Endothelial cell of coronary artery (primary cell): ENCODE results near the gene CIAPIN1. TPM values are rescaled to one million over a fixed set of nuclear protein-coding genes. Genes with fewer than 3 reads are reported as not detected.

ENCODE experiments used
- total RNA-seq: library from RNA; depleted of rRNA; stranded (reverse); fragments of >200 nt; gene quantifications from 2 replicates; pipeline ENCODE4 v1.2.3, GENCODE V29; 2014

Gene CIAPIN1
- total RNA-seq, result 71.7 and 76.7 TPM in 2 replicates

DNA sequence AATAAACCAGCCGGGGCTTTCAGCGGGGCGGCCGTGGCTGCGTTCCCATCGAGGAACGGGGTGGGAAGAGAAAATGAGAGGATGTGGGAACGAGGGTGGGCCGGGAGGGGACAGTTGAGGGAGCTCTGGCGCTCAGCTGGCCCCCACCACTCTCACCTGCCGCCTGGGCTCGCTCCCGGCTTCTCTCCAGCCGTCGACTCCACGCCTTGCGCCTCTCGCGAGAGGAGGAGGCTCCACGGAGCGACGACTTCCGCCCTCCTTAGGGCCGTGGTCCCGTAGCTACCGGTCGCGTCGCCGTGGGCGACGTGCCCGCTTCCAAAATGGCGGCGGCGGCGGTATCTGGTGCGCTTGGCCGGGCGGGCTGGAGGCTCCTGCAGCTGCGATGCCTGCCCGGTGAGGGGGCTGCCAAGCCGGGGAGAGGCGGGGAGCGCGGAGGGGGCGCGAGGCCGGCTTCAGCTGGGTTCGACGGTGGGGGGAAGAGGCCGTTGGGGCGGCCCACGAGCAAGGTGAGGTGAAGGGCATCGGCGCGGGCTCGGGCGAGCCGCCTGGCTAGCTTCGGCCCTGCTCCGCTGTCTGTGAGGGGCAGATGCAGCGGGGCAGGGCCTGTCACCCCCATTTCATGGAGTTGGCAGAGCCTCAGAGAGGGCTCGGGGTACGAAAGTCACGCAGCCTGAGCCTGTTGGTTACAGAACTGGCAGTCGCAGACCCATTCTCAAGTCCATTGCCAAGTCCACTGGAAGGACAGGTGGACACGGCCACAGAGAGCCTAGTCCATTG lies at the start of gene CIAPIN1, which contains the start of gene COQ9:
TSS of gene CIAPIN1 (minus strand) at position 200 of the 777 bp plus-strand sequence. CDS start 6,457 bp downstream, outside the sequence.
TSS of gene COQ9 (plus strand) at position 294 of the 777 bp plus-strand sequence. CDS start at position 321, 27 bp downstream.

DNA sequence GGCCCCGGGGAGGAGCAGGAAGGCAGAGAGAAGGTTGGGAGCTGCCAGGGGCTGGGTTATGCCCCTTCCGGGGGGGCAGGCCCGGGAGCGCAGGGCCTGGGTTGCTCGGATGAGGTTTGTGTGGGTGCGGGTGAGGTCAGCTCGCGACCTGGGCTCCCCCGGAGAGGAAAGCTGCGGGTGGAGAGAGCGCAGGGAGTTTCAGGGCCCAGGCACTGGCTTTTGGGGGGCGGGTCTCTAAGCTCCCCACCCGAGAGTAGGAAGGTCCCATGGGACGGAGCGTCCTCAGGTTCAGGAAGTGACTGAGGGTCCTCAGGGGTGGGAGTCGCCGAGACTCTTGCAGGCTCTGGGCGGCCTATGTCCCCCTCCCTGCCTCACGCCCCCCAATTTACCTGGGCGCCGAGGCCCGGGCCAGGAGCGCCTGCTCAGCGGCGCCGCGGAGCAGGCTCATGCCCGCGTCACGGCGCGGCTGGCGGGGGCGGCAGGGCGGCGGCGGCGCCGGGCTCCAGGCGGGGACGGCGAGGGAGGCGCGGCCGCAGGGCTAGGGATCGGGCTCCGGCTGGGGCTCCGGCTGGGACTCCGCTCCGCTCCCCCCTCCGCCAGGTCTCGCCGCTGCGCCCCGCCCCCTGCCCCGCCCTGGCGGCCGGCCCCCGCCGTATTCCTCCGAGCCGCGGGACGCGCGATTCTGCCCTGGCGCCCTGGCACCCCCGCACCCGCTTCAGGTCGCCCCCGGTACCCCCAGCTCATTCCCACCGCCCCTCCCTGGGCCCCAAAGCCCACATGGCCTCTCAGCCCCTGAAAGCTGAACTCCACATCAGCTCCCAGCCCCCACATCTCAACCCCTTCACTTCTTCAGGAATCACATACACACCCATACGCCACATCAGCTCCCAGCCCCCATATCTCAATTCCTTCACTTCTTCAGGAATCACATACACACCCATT lies 39.0 kb upstream of the CIAPIN1 start, which contains the start of gene DOK4:
TSS of gene DOK4 (minus strand) at position 578 of the 942 bp plus-strand sequence. CDS start 6,986 bp downstream, outside the sequence.

DNA sequence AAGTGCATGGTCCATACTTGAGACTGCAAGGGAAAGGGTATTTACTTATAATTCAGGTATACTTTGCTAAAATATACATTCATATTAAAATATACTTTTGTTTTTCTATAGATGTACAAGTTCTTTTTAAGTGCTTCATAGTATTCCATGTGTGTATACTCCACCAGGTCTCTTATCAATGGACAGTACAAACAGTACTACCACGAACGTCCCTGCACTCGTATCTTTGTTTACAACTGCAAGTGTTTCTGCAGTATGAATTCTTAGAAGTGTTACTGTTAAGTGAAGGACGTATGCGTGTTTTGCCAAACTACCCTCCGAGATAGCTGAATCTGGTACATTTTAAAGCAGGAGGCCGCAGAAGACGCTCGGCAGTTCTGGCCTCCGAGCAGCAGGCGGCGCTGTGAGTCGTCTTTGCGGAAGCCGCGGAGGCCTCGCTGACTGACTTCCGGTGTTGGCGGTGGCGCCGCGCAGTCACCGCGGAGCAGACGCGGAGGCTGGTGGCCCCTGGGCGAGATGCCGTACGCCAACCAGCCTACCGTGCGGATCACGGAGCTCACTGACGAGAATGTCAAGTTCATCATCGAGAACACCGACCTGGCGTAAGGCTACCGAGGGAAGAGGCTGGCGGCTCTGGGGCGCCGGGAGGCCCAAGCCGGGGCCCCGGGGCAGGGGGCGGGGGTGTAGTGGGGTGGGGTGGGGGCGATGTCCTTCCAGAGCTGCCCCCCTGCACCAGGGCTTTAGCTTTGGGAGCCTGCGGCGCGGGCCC lies 15.2 kb upstream of the CIAPIN1 start, which contains the start of gene POLR2C:
TSS of gene POLR2C (plus strand) at position 471 of the 769 bp plus-strand sequence. CDS start at position 517, 46 bp downstream.

DNA sequence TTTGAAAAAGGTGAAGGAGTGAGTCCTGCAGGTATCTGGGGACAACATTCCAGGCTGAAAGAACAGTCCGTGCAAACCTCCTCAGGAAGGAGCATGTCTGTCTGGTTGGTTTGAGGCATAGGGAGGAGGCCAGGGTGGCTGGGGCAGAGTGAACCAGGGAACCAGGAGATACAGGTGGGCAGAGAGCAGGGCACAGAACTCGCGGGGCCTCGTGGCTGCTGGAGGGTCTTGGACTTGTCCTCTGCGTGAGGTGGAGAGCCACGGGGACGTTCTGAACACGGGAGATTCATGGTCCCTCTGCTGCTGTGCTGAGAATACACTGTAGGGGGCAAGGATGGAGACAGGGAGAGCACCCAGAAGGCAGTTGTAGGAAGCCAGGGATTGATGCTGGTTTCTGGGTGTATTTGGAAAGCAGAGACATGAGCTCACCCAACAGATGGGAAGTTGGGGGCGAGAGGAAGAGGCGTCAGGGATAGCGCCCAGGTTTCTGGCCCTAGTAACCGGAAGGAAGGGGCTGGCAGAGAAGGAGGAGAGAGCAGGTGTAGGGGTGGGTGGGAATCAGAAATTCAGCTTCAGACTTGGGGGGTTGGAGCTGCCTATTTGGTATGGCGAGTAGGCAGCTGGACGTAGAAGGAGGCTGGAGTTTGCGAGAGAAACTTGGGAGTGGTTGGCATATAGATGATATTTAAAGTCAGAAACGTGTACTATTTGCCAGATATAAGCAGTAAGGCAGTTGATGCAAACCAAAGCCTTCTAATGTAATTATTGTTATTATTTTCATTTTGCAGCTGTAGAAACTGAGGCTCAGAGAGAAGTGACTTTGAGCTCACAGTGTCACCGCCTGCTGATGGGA lies 43.0 kb downstream of the CIAPIN1 start, which contains the start of gene CCL17:
TSS of gene CCL17 (plus strand) at position 803 of the 853 bp plus-strand sequence. CDS start 9,166 bp downstream, outside the sequence.

Other genes with a start within 250 kb of the CIAPIN1 start
- gene ARL2BP, start 202.1 kb downstream of the CIAPIN1 start, total RNA-seq, result 52.5 and 72.0 TPM in 2 replicates
- gene PLLP, start 162.7 kb downstream of the CIAPIN1 start, total RNA-seq, result 2.8 and 7.4 TPM in 2 replicates
- gene CCL22, start 88.6 kb downstream of the CIAPIN1 start, total RNA-seq, result not detected in 2 replicates
- 2.2 and 5.8 TPM in 2 replicates for gene CX3CL1, start 74.9 kb downstream of the CIAPIN1 start, total RNA-seq
- gene CCL17, start 42.6 kb downstream of the CIAPIN1 start, total RNA-seq, result not detected in 2 replicates
- gene COQ9, start 94 bp upstream of the CIAPIN1 start, total RNA-seq, result 48.2 and 55.7 TPM in 2 replicates
- 106 and 110 TPM in 2 replicates for gene POLR2C, start 15.3 kb upstream of the CIAPIN1 start, total RNA-seq
- gene DOK4, start 39.1 kb upstream of the CIAPIN1 start, total RNA-seq, result 24.0 and 25.1 TPM in 2 replicates
- gene CCDC102A, start 89.2 kb upstream of the CIAPIN1 start, total RNA-seq, result 9.9 and 14.5 TPM in 2 replicates
- not detected in 2 replicates for gene ADGRG5, start 95.3 kb upstream of the CIAPIN1 start, total RNA-seq
- 24.8 and 29.1 TPM in 2 replicates for gene ADGRG1, start 181.2 kb upstream of the CIAPIN1 start, total RNA-seq
- gene ADGRG3, start 220.9 kb upstream of the CIAPIN1 start, total RNA-seq, result not detected in 2 replicates
- gene DRC7, start 247.4 kb upstream of the CIAPIN1 start, total RNA-seq, result 0.09 and 0.19 TPM in 2 replicates